Uterine smooth muscle cell (primary cell): ENCODE data around the gene BMP15. TPM values are rescaled to one million over a fixed set of nuclear protein-coding genes. Genes with fewer than 3 reads are reported as not detected.

Experiments
- total RNA-seq: library from RNA; depleted of rRNA; stranded (reverse); fragments of >200 nt; gene quantifications from 2 replicates; pipeline ENCODE4 v1.2.3, GENCODE V29; 2014

BMP15 gene
- not detected in 2 replicates for total RNA-seq

GRCh38 chrX:50910685-50911176 lies at the start of gene BMP15:
Gene BMP15, plus strand, starts transcription at chrX:50910735. Its CDS starts 49 bp downstream, at chrX:50910784.

Other genes with a start within 250 kb of the BMP15 start
- gene SHROOM4, start 96.5 kb upstream of the BMP15 start, total RNA-seq, result 0.55 and 0.62 TPM in 2 replicates